ENCODE results near the gene SLC35B4.
"Not testable (repeated sequence)": the region's sequence is repeated elsewhere in the genome, so short reads cannot be mapped to it uniquely, and the experiment has no call there.

Gene SLC35B4

GRCh38 chr7:134330974-134331373, 14.2 kb upstream of the SLC35B4 start:
- DNase-seq, result no peak

GRCh38 chr7:134329614-134330346, 13.1 kb upstream of the SLC35B4 start:
- DNase-seq, result no peak

- no peak for DNase-seq
Observed at GRCh38 chr7:134328900-134329299, 12.2 kb upstream of the SLC35B4 start.

DNA sequence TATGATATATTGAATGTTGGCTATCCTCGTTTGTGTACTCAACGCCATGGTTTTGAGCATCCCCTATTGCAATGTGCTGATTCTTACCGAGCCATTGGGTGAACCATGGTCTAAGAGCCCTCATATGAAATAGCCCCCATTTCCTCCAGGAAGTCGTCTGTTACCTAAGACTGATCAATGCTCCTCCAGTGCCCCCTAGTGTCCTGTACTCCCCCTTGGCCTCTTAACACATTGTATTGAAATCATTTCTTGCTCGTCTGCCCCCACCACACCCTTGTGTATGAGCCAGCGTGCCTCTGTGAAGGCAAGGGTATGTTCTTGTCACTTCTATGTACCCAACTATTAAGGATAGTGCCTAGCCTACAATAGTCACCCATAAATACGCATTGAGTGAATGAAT, 11.2 kb upstream of the SLC35B4 start:
- DNase-seq, result peak; percentile 78

DNA sequence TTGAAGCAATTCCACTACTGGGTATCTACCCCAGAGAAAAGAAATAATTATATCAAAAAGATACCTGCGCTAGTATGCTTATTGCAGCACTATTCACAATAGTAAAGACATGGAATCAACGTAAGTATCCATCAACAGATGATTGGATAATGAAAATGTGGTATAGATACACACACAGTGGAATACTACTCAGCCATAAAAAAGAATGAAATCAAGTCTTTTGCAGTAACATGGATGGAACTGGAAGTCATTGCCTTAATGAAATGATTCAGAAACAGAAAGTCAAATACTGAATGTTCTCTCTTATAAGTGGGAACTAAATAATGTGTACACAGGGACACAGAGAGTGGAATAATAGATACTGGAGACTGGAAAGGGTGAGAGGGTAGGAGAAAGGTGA, 7.4 kb upstream of the SLC35B4 start:
- DNase-seq, result no peak

GRCh38 chr7:134320201-134320600, 3.5 kb upstream of the SLC35B4 start:
- peak; percentile 63 for DNase-seq

DNA sequence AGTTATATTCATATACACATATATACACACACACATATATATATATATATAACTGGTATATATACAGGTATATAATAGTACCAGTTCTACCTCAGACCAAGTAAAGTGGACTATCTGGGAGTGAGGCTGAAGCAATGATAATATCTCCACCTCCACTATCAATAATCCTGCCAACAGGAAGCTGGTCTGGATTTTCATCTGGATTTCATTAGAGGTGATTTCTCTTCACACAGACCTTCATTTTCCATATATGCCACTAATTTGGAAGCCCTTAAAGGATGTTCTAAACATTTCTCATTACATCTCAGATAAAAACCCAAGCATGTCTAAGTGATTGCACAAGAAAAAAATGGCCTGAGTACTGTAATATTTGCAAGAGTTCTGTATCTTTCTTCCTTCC, 1.7 kb upstream of the SLC35B4 start:
- DNase-seq, result no peak

DNA sequence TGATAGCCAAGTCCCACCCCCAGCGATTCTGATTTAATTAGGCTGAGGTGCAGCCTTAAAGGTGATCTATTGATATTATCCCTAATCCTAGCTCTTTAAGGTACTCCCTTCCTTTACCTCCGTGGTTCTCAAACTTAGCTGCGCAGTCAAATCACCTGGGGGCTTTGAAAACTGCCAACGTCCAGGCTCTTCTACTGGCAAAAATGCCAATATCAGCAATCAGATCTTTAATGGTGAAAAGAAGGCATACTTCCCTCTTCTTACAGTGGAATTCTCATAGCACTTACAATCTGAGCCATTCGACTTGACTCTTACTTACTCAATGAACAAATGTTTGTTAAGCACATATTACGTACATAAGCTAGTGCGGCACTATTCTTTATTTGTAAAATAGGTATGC, 704 bp upstream of the SLC35B4 start:
- DNase-seq, result no peak

DNA sequence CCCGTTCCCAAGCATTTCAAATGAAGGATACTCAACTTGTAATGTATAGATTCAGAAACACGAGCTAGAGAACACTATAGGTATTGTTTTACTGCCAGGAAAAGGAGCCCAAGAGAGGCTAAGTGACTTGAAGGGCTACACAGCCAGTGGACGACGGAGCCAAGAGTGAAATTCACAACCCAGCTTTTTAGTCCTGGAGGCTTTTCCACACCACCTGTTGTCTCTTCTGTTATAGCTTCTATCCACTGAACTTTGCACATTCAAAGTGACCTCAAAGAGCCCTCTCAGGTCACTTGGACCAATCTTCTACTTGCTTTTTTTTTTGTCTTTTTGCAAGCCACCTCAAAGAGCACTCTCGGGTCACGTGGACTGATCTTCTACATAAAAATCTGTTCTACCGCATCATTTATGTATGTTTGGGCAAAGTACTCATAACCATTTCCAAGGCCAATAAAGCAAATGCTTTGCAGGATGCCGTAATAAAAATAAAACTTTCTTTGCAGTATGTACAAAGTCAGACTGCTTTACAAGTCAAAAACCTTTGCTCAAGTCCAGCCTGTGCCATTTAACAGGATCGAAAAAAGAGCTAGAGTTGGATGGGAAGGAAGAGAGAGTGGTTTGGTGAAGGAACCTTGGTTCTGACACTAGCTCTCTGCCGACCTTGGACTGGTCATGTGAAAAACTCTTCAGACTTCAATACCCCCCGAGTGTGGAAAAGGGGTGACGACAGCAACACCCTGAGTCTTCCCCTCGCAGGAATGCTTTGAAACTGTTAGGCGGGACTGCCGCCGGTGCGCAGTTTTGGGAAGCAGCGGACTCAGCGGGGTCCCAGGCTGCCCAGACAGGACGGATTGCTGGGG, 821 bp downstream of the SLC35B4 start:
- no peak for DNase-seq

DNA sequence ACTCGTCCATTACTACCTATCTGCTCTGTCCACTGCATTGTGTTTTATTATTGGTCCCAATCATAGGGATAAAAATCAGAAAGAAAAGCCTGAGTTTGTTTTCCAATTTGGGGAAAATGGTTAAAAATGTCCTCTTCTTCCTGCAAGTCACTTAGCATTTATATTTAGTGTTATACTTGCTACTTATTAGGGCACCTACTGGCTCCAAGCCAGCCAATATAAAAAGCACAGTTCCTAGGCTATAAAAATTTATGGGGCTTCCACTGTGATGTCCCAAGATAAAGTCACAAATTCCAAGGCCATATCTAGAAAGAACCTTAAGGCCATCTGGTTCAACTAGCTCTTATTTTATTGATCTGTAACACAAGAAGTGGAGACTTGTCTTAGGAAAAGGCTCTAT, 3.2 kb downstream of the SLC35B4 start:
- no peak for DNase-seq

GRCh38 chr7:134312717-134313116, 4.0 kb downstream of the SLC35B4 start:
- DNase-seq, result no peak

GRCh38 chr7:134311807-134312206, 4.9 kb downstream of the SLC35B4 start:
- DNase-seq, result no peak

GRCh38 chr7:134308548-134308947, 8.2 kb downstream of the SLC35B4 start:
- DNase-seq, result no peak

DNA sequence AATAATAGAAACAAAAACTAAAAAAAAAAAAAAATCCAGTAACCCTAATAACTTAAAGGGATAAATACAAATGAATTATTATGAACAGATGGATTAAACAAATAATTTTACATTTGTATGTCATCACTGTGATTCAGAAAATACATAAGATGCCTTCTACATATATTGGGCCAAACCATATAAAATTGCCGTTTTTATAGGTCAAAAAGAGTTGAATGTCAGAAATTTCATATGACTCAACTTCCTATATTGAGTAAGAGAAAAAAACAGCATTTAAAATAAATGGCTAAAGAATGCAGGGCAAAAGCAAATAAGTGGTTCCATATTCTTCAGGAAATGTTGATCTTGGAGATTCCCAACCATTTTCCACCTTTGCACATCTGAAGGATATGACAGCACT, 9.4 kb downstream of the SLC35B4 start:
- no peak for DNase-seq

- no peak for DNase-seq
Observed at GRCh38 chr7:134302120-134302519, 14.6 kb downstream of the SLC35B4 start.

DNA sequence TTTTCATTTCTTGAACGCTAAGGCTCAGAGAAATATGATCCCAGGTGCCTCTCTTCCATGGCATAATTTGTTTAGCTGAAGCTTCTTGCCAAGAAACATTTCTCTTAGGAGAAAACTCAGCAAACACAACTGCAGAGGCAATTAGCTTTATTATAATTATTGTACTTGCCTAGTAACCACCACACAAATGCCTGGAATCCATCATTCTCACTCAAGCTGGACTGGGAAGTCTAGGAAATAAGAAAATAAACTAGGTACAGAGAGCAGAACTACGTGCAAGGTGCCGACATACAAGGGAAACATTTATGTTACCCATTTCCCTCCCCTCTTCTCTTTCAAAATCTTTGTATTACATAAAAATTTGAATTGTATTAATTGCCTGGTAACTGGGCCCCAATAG, 15.1 kb downstream of the SLC35B4 start:
- no peak for DNase-seq

GRCh38 chr7:134300988-134301387, 15.7 kb downstream of the SLC35B4 start:
- no peak for DNase-seq

DNA sequence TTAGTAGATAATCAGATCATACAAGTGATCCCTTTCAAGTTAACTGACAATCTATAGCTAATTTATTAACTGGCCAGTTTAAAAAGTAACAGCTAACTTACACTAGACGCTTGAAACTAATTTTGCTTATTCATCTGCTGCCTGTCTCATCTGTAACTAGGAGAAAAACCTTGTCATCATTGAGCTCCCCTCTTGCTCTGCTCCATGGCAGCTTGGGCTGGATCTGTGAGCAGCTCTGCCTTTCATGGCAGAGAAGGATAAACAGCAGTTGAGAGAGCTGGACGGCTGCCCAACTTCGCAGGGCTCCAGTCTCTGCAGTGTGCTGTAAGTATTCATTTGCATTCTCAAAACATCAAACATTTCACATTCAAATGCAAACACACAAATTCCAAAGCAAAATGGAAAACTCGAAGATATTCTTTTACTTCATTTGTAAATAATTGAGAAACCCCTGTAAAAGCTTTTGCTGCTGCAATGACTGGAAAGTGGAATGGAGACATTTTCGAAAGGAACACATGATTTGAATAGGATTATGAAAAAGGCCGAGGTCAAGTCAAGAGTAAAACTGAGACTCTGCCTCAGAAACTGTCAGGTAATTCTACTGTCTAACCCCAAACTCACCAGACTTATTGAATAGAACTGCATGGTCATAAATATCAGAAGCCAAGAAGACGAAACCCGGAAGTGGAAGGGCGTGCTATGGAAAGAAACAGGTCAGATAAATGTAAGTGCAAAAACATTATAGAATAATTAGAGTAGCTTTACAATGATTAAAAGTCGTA, 17.6 kb downstream of the SLC35B4 start:
- DNase-seq, result no peak

GRCh38 chr7:134297489-134297888, 19.2 kb downstream of the SLC35B4 start:
- DNase-seq, result no peak

GRCh38 chr7:134295982-134296381, 20.7 kb downstream of the SLC35B4 start:
- not testable (repeated sequence) for DNase-seq

DNA sequence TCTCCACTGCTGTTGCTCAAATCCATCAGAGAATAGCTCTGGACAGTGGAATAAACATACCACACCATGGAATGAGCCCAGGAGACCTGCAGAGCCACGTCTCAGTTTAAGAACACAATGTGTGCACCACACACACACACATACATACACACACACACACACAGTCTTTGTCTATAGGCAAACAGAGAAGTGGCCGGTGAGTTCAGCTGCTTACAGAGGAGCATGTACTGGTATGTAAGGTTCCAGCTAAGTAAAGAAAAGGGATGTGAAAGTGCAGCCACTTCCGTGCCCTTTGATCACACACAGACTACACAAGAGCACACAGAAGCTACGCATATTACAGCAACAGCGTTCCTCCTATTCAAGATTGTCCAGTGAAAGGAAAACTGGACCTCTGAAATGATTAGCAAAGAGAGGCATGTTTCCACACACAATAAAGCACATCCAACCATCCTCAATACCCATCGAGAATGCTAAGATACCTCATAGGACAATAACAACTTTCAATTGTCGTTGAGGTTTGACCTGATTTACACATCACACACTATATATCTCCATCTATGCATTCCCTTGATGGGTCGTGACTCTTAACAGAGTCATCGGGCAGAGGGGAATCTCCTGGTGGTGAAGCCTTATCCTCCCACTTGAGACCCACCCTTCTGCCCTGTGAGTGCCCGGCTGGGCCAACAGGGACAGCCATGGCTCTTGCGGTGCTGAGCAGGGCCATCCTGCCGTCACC, 23.6 kb downstream of the SLC35B4 start:
- DNase-seq, result no peak

GRCh38 chr7:134290286-134290685, 26.4 kb downstream of the SLC35B4 start:
- DNase-seq, result no peak

DNA sequence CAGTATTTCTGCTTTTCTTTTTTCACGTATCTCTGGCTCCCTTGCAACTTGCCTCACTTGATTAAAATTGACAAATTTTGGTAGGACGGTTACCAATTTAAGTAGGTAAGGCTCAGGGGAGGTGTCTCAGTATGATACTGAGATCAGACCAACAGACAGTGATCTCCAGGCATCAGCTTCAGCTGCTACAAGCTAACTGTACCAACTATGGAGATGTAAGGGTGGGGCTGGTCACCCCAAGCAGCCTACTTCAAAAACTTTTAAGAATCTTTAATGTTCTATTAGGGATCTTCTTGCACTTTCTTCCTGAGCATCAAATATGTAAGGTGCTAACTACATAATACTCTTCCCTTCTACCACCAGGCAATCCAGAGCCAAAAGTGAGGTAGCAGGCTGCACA, 26.9 kb downstream of the SLC35B4 start:
- DNase-seq, result no peak

Data from islet precursor cell (in vitro differentiated cells).